Breast epithelium (tissue), 4 donors: ENCODE results near the gene OR51Q1. TPM values are rescaled to one million over a fixed set of nuclear protein-coding genes. Genes with fewer than 3 reads are reported as not detected.

Experiments
- DNase-seq, 2 donors: peaks; one replicate each; pipeline ENCODE4 v3.0.0-alpha.2; 2019; ENCODE audit warnings: low spot score in 2 of 2
- H3K27ac ChIP-seq, 2 donors: fragments of 200-600 bp; sonication (generic) in 1 of 2; one replicate each; pipeline ENCODE4 v1.5.1; 2016 to 2019; ENCODE audit warnings: mild to moderate bottlenecking in 1 of 2
- H3K27me3 ChIP-seq, 2 donors: fragments of 200-600 bp; sonication (generic) in 1 of 2; one replicate each; pipeline versions ENCODE4 v1.5.1 to v1.6.0; 2017 to 2019; ENCODE audit warnings: control low read depth in 1 of 2, mild to moderate bottlenecking in 1 of 2
- H3K36me3 ChIP-seq: fragments of 200-600 bp; one replicate; pipeline ENCODE4 v1.5.1; 2019
- H3K4me1 ChIP-seq, 2 donors: fragments of 200-600 bp; sonication (generic); one replicate each; pipeline ENCODE4 v1.5.1; 2016 to 2019; ENCODE audit warnings: control low read depth in 1 of 2
- H3K4me3 ChIP-seq, 3 donors: fragments of 200-600 bp; sonication (generic); 1 replicate in 2 of 3; 2 replicates in 1 of 3; pipeline ENCODE4 v1.5.1; 2016 to 2019; ENCODE audit warnings: mild to moderate bottlenecking in 3 of 3, moderate library complexity in 2 of 3
- H3K9me3 ChIP-seq, 2 donors: fragments of 200-600 bp; sonication (generic) in 1 of 2; one replicate each; pipeline ENCODE4 v1.5.1; 2016 to 2019; ENCODE audit warnings: control low read depth in 1 of 2
- POLR2A ChIP-seq: fragments of 450-650 bp; IDR thresholded peaks from one replicate; pipeline ENCODE4 v1.6.1; 2016; ENCODE audit warnings: antibody characterized with exemption, mild to moderate bottlenecking, moderate library complexity
- POLR2AphosphoS5 ChIP-seq, 3 donors: sonication (generic); formaldehyde crosslinking; IDR thresholded peaks; one replicate each; pipeline ENCODE4 v1.6.1; 2017; ENCODE audit warnings: antibody characterized with exemption in 3 of 3
- intact Hi-C: fragments of 100-400 bp; cut with DNase I; formaldehyde crosslinking; loops from one replicate; pipeline ENCODE4 v1.15.1; 2023; ENCODE audit warnings: low total_unique reads
- total RNA-seq, 3 donors: library from RNA; depleted of rRNA; stranded (reverse); fragments of >200 nt; gene quantifications; one replicate each; pipeline ENCODE4 v1.1.0, GENCODE V29; 2016
- TF ChIP-seq, protein P1 (sequence below), 3 donors: fragments of 450-650 bp; IDR thresholded peaks; one replicate each; pipeline ENCODE4 v1.5.1; 2016 to 2017; ENCODE audit warnings: antibody characterized with exemption in 3 of 3, mild to moderate bottlenecking in 3 of 3, moderate library complexity in 3 of 3

Gene OR51Q1
- total RNA-seq, 3 donors from 2014 or later: not detected

DNA sequence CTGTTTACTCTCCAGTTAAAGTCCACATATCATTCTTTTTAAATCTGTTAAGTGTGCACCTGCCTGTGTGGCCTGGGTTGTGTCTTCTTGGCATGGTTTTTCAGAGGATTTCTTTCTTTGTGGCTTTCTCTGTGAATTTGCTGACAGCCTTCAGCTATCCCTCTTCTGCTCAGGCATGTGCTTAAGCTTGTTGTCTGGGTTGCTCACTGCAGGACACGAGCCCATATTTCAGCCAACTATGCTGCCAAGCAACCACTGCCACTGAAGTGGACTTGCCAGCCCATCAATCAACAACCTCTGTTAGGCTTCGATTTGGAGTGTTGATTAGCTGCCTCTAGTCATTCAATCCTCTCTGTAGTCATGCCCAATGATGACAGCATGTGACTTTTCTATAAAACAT is 45.6 kb downstream of the OR51Q1 start:
- no peaks in the 10 kb centered on the region for H3K9me3 ChIP-seq
- no peak overlapping the region for H3K27ac ChIP-seq
- TF ChIP-seq POLR2A (no peak), POLR2AphosphoS5 (IDR thresholded peaks at IDR 0.05) (no peak)
- TF ChIP-seq, protein P1, sequence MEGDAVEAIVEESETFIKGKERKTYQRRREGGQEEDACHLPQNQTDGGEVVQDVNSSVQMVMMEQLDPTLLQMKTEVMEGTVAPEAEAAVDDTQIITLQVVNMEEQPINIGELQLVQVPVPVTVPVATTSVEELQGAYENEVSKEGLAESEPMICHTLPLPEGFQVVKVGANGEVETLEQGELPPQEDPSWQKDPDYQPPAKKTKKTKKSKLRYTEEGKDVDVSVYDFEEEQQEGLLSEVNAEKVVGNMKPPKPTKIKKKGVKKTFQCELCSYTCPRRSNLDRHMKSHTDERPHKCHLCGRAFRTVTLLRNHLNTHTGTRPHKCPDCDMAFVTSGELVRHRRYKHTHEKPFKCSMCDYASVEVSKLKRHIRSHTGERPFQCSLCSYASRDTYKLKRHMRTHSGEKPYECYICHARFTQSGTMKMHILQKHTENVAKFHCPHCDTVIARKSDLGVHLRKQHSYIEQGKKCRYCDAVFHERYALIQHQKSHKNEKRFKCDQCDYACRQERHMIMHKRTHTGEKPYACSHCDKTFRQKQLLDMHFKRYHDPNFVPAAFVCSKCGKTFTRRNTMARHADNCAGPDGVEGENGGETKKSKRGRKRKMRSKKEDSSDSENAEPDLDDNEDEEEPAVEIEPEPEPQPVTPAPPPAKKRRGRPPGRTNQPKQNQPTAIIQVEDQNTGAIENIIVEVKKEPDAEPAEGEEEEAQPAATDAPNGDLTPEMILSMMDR (IDR thresholded peaks at IDR 0.05): no peak
- intact Hi-C loops: no loop called here
- no peak overlapping the region for H3K4me3 ChIP-seq
- H3K4me1 ChIP-seq: no peaks in the 10 kb centered on the region
- no peaks in the 10 kb centered on the region for H3K27me3 ChIP-seq
- H3K36me3 ChIP-seq: no peaks in the 10 kb centered on the region
- DNase-seq: no peak

Other genes with a start within 250 kb of the OR51Q1 start
- gene OR51V1, start 221.4 kb upstream of the OR51Q1 start, total RNA-seq: not detected
- gene HBB, start 195.0 kb upstream of the OR51Q1 start, total RNA-seq: 100 to 1,000 TPM in 2 of 3 donors, 10 to 100 TPM in 1; 71.8 to 334 (median 143) TPM
- not detected for gene HBD, start 187.6 kb upstream of the OR51Q1 start, total RNA-seq
- gene HBG1, start 172.3 kb upstream of the OR51Q1 start, total RNA-seq: not detected
- gene HBG2, start 167.3 kb upstream of the OR51Q1 start, total RNA-seq: not detected
- not detected for gene HBE1, start 152.2 kb upstream of the OR51Q1 start, total RNA-seq
- gene OR51B4, start 120.2 kb upstream of the OR51Q1 start, total RNA-seq: under 1 TPM in 1 of 3 donors, not detected in 2; 0.48 TPM
- 1 to 10 TPM in 1 of 3 donors, not detected in 2; 1.6 TPM for gene OR51B2, start 97.8 kb upstream of the OR51Q1 start, total RNA-seq
- 1 to 10 TPM in 2 of 3 donors, under 1 TPM in 1; 0.32 to 2.3 (median 1.0) TPM for gene OR51B5, start 78.6 kb upstream of the OR51Q1 start, total RNA-seq
- not detected for gene OR51B6, start 70.6 kb upstream of the OR51Q1 start, total RNA-seq
- gene OR51M1, start 38.3 kb upstream of the OR51Q1 start, total RNA-seq: not detected
- gene OR51I1, start 19.4 kb downstream of the OR51Q1 start, total RNA-seq: under 1 TPM in 1 of 3 donors, not detected in 2; 0.44 TPM
- not detected for gene OR51I2, start 27.2 kb downstream of the OR51Q1 start, total RNA-seq
- not detected for gene OR52D1, start 66.6 kb downstream of the OR51Q1 start, total RNA-seq
- gene UBQLN3, start 87.8 kb downstream of the OR51Q1 start, total RNA-seq: under 1 TPM; 0.32 to 0.88 (median 0.66) TPM
- 1 to 10 TPM; 1.1 to 2.3 (median 1.3) TPM for gene UBQLNL, start 94.6 kb downstream of the OR51Q1 start, total RNA-seq
- gene OR52H1, start 126.4 kb downstream of the OR51Q1 start, total RNA-seq: 1 to 10 TPM in 2 of 3 donors, under 1 TPM in 1; 0.96 to 2.0 (median 1.8) TPM
- gene OR52B6, start 158.8 kb downstream of the OR51Q1 start, total RNA-seq: not detected
- 1 to 10 TPM; 2.2 to 6.1 (median 2.6) TPM for gene TRIM6, start 174.5 kb downstream of the OR51Q1 start, total RNA-seq
- gene TRIM34, start 202.9 kb downstream of the OR51Q1 start, total RNA-seq: 10 to 100 TPM in 2 of 3 donors, 1 to 10 TPM in 1; 5.9 to 12.1 (median 10.9) TPM